Activated naive CD4-positive, alpha-beta T cell treated with anti-CD3 and anti-CD28 coated beads, Interleukin-2, amount 50 U/mL, for 24 hours (primary cell): ENCODE data around the gene STRBP.

Source experiments
- H3K27ac Mint-ChIP-seq: one replicate; pipeline ENCODE4 v1.8.0; 2021; ENCODE audit warnings: mild to moderate bottlenecking, mixed read lengths
- H3K27me3 Mint-ChIP-seq: one replicate; pipeline ENCODE4 v1.8.0; 2021; ENCODE audit warnings: mixed read lengths
- H3K36me3 Mint-ChIP-seq: one replicate; pipeline ENCODE4 v1.8.0; 2021; ENCODE audit warnings: mixed read lengths
- H3K4me1 Mint-ChIP-seq: one replicate; pipeline ENCODE4 v1.8.0; 2021; ENCODE audit warnings: mixed read lengths
- H3K4me3 Mint-ChIP-seq: one replicate; pipeline ENCODE4 v1.8.0; 2021; ENCODE audit warnings: mild to moderate bottlenecking, mixed read lengths
- H3K9me3 Mint-ChIP-seq: one replicate; pipeline ENCODE4 v1.8.0; 2021; ENCODE audit warnings: mixed read lengths

Gene STRBP

GRCh38 chr9:123073991-123074422, 194.4 kb downstream of the STRBP start:
- Mint-ChIP-seq H3K27me3 (no peaks in the 10 kb centered on the region), H3K27ac (no peak overlapping the region), H3K4me1 (no peaks in the 10 kb centered on the region), H3K4me3 (no peak overlapping the region), H3K36me3 (peaks cover 9% of the 10 kb centered on the region), H3K9me3 (no peaks in the 10 kb centered on the region)

GRCh38 chr9:123073441-123073840, 194.9 kb downstream of the STRBP start:
- Mint-ChIP-seq H3K36me3 (peaks cover 8% of the 10 kb centered on the region), H3K4me1 (no peaks in the 10 kb centered on the region), H3K4me3 (no peak overlapping the region), H3K27me3 (no peaks in the 10 kb centered on the region), H3K27ac (no peak overlapping the region), H3K9me3 (no peaks in the 10 kb centered on the region)

- Mint-ChIP-seq H3K9me3 (no peaks in the 10 kb centered on the region), H3K4me1 (no peaks in the 10 kb centered on the region), H3K36me3 (peaks cover 9% of the 10 kb centered on the region), H3K27ac (no peak overlapping the region), H3K27me3 (no peaks in the 10 kb centered on the region), H3K4me3 (no peak overlapping the region)
These were observed 195.9 kb downstream of the STRBP start for GRCh38 chr9:123072407-123072995.
